GM19239 (cell line): ENCODE data around the gene NR6A1.
A peak's percentile ranks its signal among the peaks of the same experiment; 100 is the strongest.

Experiments used
- DNase-seq: peaks from one replicate; pipeline ENCODE4 v3.0.0; 2011; ENCODE audit warnings: low spot score; ENCODE audit not compliant: insufficient read length
- FAIRE-seq: peaks from 2 replicates; lab custom pipeline; 2011; peaks lifted over from hg19 to GRCh38; lab: Jason Lieb, UNC

NR6A1 gene

DNA sequence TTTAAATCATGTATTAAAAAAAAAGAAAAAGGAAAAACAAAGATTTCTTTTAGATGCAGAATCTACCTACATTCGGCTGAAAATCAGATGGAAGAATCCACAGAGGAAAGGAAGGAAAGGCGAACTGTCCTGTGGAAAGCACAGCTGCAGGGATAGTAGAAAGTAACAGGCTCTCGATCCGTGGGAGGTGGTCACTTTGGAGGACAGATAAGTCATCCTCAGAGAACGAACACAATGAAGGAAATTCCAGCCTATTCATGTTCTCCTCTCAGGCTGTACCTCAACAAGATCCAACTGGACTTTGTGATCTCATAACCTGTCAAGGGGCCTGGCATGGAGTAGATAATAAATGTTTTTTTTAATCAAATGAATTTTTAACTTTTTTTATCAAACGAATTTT, 72.8 kb downstream of the NR6A1 start:
- DNase-seq = no peak
- FAIRE-seq = no peak

DNA sequence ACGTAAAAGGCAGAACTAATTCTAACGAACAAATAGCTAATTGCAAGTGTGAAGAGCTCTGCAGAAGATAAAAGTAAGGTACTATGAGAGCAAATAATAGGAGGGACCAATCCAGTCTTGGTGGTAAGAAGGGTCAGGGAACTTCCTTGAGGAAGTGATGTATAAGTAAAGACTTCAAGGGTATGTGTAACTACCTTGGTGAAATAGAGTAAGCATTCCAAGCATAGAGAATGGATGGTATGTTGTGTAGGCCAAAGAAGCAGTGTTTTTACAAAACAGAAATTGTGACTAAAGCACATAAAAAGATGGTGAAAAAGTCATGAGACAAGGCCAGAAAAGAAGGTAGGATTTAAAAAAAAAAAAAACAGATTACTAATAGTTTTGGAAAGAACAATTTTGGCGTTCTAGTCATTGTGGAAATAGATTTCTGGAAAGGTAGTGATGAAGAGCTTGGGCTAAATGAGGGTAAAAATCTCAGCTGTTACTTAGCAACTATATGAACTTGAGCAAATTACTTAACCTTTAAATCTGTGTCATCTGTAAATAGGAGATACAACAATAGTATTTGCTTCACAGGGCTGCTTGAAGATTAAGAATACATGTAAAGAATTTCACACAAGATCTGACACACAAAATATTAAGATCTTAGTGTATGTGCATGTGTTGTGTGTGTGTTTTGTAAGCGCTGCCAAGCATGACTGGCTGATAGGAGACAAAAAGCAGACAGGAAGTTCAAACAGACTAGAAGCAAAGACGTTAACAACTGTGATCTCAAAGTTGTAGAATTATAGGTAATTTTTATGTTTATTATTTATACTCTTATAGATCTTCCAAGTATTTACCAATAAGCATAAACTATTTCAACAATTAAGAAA, 73.5 kb downstream of the NR6A1 start:
- FAIRE-seq (no peak), DNase-seq (no peak)

DNA sequence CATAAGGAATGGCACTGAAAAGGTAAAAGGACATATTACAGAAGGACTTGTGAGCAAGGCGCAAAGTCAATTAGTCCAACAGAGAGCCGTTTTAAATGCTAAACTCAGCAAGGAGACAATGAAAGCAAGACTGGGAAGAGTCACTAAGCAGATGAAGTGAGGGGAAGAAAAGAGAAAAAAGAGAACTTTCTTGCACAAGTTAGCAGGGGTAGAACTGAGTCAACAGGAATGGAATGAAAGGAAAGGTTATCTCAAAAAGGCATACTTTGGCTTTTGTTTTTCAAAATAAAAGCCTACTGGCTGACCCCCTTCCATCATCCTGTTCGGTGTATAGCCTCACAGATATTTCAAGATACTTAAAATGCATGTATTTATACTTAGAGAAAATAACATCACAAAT, 75.0 kb downstream of the NR6A1 start:
- FAIRE-seq (no peak), DNase-seq (no peak)

DNA sequence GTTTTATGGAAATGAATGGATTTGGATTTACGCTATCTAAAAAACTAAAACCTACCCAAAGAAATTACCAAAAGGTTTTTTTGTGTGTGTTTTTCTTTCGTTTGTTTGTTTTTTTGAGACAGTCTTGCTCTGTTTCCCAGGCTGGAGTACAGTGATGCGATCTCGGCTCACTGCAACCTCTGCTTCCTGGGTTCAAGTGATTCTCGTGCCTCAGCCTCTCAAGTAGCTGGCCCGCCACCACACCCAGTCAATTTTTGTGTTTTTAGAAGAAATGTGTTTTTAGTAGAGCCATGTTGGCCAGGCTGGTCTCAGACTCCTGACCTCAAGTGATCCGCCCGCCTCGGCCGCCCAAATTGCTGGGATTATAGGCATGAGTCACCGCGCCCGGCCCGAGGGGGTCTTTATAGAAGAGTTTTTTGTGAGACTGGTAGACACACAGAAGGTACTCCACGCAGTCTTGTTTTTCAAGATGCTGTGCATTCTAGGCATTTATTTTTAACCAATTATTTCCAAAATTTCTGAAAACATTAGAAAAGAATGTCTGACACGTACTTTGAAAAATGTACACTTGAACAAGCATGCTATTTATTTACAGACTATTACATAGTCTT, 75.7 kb downstream of the NR6A1 start:
- DNase-seq (no peak), FAIRE-seq (no peak)

DNA sequence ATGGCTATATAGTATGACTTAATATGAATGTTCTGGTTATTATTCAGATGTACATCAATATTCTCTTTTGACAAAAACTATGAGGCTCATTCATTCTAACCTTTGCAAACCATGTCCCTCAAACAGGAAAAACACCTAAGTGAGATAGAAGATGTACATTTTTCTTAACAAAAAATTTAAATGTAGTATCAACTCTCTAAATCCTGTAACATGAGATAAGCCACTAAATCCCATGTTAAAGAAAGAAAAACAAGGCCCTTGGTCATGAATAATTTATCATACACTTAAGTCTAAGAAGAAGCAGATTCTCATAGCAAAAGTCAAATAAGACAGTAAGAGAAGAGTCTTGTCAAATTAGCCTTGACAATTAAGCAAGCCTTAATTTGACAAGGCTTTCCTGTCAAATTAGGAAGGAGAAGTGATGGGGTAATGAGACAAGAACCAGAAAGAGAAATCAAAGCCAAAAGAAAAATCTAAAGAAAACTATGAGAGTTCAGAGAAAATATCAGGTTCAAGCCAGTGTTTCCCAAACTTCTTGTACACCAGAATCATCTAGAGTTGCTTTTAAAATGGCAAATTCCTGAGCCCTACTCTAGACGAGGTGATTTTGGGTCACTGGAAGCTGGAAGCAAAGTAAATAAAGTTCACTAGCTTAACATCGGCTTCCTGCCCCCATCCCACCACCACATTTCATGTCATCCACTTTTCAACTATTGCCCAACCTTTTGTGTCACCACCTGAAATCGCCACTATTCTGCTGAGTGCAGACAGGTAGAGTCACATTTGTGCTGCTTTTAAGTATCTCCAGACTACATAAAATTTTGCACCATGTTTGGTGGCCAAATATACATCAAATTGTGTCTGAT, 76.5 kb downstream of the NR6A1 start:
- no peak for DNase-seq
- FAIRE-seq = no peak

DNA sequence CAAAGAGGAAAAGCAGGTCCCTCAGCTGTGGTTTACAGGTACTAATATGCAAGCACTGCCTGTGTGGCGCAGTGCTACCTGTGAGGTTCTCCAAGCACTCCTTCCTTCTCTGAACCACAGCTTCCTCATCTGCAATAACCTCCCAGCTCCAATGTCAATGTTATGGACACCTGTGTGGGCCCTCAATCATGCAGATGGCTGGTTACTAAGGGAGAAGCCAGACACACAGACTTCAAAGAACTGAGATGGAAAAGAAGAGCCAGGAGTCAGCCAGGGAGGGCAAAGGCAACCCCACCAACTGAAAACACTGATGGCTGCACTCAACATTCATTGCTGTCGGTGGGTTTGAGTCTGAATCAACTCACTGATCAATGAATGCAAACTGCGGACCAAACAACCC, 77.7 kb downstream of the NR6A1 start:
- FAIRE-seq = no peak

DNA sequence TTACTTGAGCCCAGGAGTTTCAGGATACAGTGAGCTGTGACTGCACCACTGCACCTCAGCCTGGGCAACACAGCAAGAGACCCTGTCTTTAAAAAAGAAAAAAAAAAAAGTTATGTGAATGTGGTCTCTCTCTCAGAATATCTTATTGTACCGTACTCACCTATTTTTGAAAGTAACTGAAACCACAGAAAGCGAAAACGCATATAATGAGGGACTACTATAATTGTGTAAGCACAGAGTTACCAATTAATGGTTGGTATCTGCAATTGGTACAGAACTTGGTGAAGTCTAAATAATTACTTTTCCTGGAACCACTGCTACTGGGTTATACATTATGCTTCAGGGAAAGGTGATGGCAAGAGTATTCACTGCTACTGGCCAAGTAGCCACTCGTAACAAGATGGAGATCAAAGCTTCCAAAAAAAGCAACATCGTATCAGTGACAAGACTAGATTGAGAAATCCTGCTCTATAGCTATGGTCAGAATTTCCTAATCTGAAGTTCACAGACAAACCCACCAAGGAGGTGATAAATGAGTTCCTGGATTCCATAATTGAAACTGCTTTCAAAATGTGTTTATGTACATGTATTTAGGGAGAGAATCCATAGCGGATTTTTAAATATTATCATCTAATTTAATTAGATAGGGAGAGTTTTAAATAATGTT, 82.7 kb downstream of the NR6A1 start:
- DNase-seq (no peak), FAIRE-seq (no peak)

More for the DNA sequence above, 77.7 kb downstream of the NR6A1 start:
- DNase-seq = no peak

DNA sequence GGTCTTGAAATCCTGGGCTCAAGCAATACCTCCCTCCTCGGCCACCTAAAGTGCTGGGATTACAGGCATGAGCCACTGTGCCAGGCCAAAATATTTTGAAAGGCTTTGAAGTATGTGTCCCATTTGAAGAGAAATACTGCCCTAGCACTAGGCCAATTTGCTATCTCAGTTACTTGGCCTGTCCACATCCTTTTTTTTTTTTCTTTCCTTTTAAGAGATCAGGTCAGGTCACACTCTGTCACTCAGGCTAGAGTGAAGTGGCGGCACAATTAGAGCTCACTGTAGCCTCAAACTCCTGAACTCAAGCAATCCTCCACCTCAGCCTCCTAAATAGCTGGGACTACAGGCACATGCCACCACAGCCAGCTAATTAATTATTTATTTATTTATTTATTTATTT, 84.2 kb downstream of the NR6A1 start:
- FAIRE-seq (no peak), DNase-seq (no peak)

DNA sequence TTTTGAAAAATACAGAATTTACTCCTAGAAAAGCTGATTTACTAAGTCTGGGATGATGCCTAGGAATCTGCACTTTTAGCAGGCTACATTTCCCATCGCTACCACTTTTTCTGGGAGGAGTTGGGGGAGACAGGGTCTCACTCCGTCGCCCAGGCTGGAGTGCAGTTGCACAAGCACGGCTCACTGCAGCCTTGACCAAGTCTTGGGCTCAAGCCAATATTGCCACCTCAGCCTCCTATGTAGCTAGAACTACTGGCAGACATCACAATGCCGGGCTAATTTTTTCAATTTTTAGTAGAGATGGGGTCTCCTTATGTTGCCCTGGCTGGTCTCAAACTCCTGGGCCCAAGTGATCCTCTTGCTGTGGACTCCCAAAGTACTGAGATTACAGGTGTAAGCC, 85.9 kb downstream of the NR6A1 start:
- DNase-seq = no peak
- no peak for FAIRE-seq

DNA sequence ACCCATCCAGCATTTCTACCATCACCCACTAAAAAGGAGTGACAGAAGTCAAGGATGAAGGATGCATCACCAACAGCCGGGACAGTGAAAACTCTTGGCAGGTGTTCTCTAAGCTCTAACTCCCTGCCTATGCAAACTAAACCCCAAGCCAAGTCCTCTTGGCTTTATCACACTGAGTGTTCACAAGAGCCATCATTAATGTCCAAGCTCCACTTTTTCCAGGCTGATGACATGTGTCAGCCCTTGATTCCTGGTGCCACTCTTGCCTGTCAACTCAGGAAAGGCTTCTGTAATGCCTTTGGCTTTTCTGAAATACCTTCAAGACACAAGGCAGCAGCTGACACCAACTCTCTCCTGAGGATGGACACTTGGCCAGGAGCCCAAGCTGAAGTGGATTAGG, 86.9 kb downstream of the NR6A1 start:
- DNase-seq = no peak
- FAIRE-seq = no peak

DNA sequence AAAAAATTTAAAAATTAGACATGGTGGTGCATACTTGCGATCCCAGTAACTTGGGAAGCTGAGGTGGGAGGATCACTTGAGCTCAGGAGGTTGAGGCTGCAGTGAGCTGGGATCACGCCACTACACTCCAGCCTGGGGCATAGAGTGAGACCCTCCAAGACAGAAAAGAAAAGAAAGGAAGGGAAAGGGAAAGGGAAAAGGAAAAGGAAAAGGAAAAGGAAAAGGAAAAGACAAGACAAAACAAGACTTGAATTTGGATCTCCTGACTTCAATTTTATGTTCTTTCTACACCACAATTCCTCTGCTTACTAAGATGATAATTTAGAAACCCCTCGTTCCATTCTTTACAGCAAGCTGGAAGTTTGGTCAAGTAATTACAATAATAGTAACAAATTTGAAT, 88.1 kb downstream of the NR6A1 start:
- no peak for DNase-seq
- FAIRE-seq = no peak

DNA sequence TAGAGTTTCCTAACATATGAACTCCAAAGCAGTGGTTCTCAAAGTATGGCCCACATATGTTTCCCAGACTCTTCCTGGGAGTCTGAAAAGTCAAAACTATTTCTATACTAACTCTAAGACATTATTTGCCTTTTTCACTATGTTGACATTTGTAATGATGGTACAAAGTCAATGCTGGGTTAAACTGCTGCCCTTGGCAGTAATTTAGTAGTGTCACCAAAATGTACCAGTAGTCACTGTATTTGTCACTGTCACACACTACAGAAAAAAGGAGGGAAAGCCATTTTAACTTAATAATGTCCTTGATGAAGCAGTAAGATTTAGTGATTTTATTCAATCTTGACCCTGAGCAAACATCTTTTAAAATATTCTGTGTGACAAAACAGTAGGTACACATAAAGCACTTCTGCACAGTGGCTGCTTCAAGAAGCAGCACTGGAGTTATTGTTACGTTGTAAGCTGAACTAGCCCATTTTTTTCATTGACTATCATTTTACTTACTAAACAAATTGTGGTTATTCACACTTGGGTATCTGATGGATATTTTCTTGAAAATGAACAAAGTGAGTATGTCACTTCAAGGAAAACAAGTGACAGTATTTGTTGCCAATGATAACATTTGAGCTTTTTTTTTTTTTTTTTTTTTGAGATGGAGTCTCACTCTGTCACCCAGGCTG, 90.3 kb downstream of the NR6A1 start:
- DNase-seq = no peak
- no peak for FAIRE-seq

DNA sequence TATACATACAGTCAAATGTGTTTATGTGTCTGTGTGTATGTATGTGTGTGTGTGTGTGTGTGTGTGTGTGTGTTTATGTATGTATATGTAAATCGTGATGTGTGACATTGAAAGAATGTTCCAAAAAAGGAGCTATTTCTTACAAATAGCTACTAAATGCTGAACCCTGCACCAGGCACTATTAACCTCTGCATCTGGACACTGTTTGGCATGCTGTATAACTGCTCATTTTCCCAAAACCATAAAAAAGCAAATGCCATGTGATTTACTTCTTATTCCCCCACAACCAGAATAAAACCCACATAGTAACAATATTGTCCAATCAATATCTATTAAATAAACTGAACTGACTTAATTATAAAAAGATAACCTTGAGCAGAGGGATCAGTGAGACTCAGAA, 91.1 kb downstream of the NR6A1 start:
- DNase-seq (no peak), FAIRE-seq (no peak)

DNA sequence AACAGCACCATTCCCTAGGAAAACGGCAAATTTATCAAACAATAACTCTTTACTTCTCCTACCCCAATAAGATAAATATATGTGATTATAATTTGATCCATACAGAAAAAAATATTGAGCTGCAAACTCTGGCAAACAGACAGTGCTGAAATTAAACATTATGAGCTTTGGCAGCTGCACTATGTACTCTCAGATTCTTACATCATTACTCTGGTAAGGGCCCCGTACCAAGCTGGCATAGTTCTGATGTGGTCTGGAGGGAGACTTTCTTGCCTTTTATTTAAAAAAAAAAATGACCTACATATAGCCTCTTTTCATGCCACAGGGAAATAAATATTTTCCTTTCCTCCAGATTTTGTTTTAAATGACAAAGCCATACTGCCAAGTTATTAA, 95.0 kb downstream of the NR6A1 start:
- FAIRE-seq = no peak
- DNase-seq = no peak

DNA sequence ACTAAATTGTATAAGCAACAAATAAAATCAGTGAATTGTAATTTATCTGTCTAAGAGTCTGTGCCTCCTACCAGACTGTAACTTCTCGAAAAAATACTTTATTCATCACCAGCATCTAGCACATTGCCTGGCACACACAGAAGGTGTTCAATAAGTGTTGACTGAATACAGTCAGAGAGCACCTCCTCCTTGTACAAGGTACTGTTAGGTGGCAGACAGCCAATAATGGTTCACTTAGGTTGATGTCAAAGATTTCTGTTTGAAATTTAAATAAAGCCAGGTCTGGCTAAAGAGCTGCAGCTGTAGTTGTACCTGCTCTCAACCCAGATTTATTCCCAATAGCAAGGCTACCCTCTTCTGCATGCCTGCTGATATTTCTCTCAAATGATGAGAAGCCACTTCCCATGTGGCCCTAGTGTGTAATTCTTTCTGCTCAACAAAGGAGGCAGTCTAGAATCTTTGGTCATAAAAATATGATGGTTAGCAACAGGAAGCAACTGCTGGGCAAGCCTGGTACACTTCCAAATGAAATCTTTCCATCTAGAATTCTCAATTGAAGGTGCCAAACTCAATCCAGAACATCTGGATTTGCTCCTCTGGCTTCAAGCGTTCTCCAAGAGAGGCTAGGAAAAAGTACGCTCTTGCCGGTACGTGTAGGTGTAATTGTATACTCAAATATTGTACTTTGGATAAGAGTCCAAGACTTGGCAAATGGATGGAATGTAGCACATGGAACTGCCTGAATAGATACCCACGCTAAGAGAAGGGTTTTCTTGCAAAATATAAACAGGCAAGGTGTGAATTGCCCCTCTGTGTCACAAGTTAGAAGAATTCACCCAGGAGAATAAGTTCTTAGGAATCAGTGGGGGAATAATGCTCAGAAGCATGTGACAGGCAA, 95.6 kb downstream of the NR6A1 start:
- no peak for DNase-seq
- no peak for FAIRE-seq

DNA sequence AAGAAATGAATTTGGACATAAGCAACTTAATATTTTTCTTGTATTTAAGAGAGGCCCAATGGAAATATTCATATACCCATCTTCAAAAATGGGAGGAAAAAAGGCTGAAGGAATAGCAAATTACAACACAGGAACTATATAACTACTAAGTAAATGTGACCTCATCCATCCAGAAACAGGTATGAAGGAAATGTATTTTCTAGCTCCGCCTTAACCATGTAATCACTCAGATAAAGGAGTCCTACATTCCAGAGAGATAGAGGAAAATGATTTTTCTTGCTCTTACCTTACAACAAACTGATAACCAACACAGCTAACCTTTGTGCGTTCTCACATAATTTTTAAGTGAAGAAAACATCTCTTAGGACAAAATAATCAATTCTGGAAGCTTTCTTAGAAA, 96.5 kb downstream of the NR6A1 start:
- no peak for FAIRE-seq
- DNase-seq = no peak

DNA sequence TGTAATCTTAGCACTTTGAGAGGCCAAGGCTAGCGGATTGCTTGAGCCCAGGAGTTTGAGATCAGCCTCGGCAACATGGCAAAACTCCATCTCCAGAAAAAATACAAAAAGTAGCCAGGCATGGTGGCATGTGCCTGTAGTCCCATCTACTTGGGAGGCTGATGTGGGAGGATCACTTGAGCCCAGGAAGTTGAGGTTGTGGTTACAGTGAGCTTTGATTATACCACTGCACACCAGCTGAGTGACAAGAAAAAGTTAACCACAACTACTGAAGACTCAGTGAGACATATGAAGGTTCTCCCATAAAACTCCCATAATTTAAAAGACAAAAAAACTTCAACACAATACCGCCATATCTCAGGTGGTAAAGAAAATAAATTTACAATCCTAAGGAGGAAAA, 98.0 kb downstream of the NR6A1 start:
- FAIRE-seq = peak; percentile 11
- DNase-seq = no peak

DNA sequence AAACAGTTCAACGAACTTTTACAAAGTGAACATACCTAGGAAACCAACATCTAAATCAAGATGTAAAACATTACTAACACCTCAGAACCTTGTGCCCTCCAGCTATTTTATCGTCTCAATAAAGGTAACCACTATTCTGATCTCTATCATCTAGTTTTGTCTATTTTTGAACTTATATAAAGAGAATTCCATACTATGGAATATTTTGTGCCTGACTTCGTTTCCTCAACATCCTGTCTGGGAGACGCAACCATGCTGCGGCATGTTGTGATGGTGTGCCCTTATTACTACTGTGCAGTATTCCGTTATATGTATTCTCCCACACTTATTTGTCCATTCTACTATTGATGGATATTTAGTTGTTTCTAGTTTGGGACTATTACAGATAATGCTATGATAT, 99.2 kb downstream of the NR6A1 start:
- DNase-seq (no peak), FAIRE-seq (no peak)

DNA sequence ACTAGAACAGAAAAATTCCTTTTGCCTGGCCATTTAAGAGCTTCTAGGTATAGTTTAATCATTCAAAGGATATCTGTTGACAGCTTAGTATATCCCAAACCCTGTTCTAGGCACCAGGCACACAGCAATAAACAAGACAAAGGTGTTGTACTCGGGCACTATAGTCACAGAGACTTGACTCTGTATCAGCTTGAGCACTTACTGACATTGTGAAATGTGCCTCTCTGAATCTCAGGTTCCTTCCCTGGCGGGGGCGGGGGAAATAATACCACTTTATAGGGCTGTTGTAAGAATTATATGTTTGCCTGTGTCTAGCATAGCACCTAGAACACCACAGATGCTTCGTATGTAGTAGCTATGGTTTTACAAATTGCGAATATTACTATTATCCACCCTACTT, 104.5 kb downstream of the NR6A1 start:
- DNase-seq = no peak
- FAIRE-seq = no peak
